Progenitor cell of endocrine pancreas (in vitro differentiated cells): ENCODE data around the gene KLHDC9. TPM values are rescaled to one million over a fixed set of nuclear protein-coding genes. Genes with fewer than 3 reads are reported as not detected.

Experiments
- DNase-seq: peaks from one replicate; pipeline ENCODE4 v3.0.0; 2021; ENCODE audit warnings: low spot score; ENCODE audit not compliant: unreplicated experiment
- H3K27ac Mint-ChIP-seq: 2 replicates; pipeline ENCODE4 v1.8.0; 2021; ENCODE audit warnings: mild to moderate bottlenecking, moderate library complexity, mixed read lengths
- H3K27me3 Mint-ChIP-seq: 2 replicates; pipeline ENCODE4 v1.8.0; 2021; ENCODE audit warnings: mixed read lengths
- H3K36me3 Mint-ChIP-seq: 2 replicates; pipeline ENCODE4 v1.8.0; 2022; ENCODE audit warnings: mixed read lengths; ENCODE audit not compliant: insufficient read depth
- H3K4me1 Mint-ChIP-seq: 2 replicates; pipeline ENCODE4 v1.8.0; 2021; ENCODE audit warnings: low read depth, mixed read lengths
- H3K4me3 Mint-ChIP-seq: 2 replicates; pipeline ENCODE4 v1.8.0; 2021; ENCODE audit warnings: low read depth, mild to moderate bottlenecking, moderate library complexity, mixed read lengths
- H3K9me3 Mint-ChIP-seq: 2 replicates; pipeline ENCODE4 v1.8.0; 2021; ENCODE audit warnings: low read depth, mixed read lengths
- CTCF ChIP-seq: fragments of 200-600 bp; sonication (generic); IDR thresholded peaks from one replicate; pipeline ENCODE4 v1.5.0; 2021; ENCODE audit warnings: antibody characterized with exemption, mild to moderate bottlenecking; ENCODE audit not compliant: unreplicated experiment
- total RNA-seq: library from RNA; stranded (reverse); gene quantifications from 2 replicates; pipeline ENCODE4 v1.2.1, GENCODE V29; 2021

Gene KLHDC9
- total RNA-seq, 1 donor from 2014 or later: 14.7 TPM

GRCh38 chr1:161128591-161129420 lies 30.6 kb downstream of the KLHDC9 start:
- Mint-ChIP-seq H3K27ac (no peak overlapping the region), H3K27me3 (no peaks in the 10 kb centered on the region), H3K36me3 (peaks cover 26% of the 10 kb centered on the region), H3K4me1 (peaks cover 28% of the 10 kb centered on the region), H3K4me3 (no peak overlapping the region), H3K9me3 (no peaks in the 10 kb centered on the region)
- no peak for DNase-seq
- TF ChIP-seq CTCF: no peak

- H3K4me3 Mint-ChIP-seq: no peak overlapping the region
- DNase-seq: no peak
- peak overlapping the region; percentile 73 for H3K27ac Mint-ChIP-seq
- no peak for TF ChIP-seq CTCF
- no peaks in the 10 kb centered on the region for H3K27me3 Mint-ChIP-seq
- peaks cover 28% of the 10 kb centered on the region for H3K4me1 Mint-ChIP-seq
- no peaks in the 10 kb centered on the region for H3K9me3 Mint-ChIP-seq
- peaks cover 20% of the 10 kb centered on the region for H3K36me3 Mint-ChIP-seq
Measured at GRCh38 chr1:161130266-161130665, 32.1 kb downstream of the KLHDC9 start.

GRCh38 chr1:161131523-161132409 lies 33.6 kb downstream of the KLHDC9 start:
- H3K9me3 Mint-ChIP-seq: no peaks in the 10 kb centered on the region
- no peaks in the 10 kb centered on the region for H3K27me3 Mint-ChIP-seq
- H3K36me3 Mint-ChIP-seq: peaks cover 13% of the 10 kb centered on the region
- no peak for TF ChIP-seq CTCF
- no peak for DNase-seq
- peak overlapping the region; percentile 90 for H3K27ac Mint-ChIP-seq
- H3K4me1 Mint-ChIP-seq: peaks cover 31% of the 10 kb centered on the region
- H3K4me3 Mint-ChIP-seq: no peak overlapping the region

- H3K4me1 Mint-ChIP-seq: peaks cover 28% of the 10 kb centered on the region
Measured at GRCh38 chr1:161132410-161133219, 34.5 kb downstream of the KLHDC9 start, which contains the start of gene DEDD. DEDD (minus strand) TSS chr1:161132667; CDS start chr1:161124462, 8,205 bp downstream.

More at GRCh38 chr1:161132410-161133219, 34.5 kb downstream of the KLHDC9 start, which contains the start of gene DEDD:
- Mint-ChIP-seq H3K27me3 (no peaks in the 10 kb centered on the region), H3K27ac (peak within 1 kb of the TSS; percentile 90), H3K9me3 (no peaks in the 10 kb centered on the region), H3K36me3 (peaks cover 8% of the 10 kb centered on the region), H3K4me3 (no peak within 1 kb of the TSS)
- peak; percentile 83 for DNase-seq
- no peak for TF ChIP-seq CTCF
